Upper lobe of right lung (tissue), 1 donor: ENCODE results near the gene RBBP9. TPM values are rescaled to one million over a fixed set of nuclear protein-coding genes. Genes with fewer than 3 reads are reported as not detected.

ENCODE experiments used
- ATAC-seq: fragments of 200-7000 bp; cut with Tn5 transposase; one replicate; pipeline ENCODE4 v1.9.1; 2020; ENCODE audit warnings: mild to moderate bottlenecking, moderate library complexity
- DNase-seq: peaks from one replicate; pipeline ENCODE4 v3.0.0-alpha.2; 2020
- H3K27ac ChIP-seq: fragments of 200-600 bp; one replicate; pipeline ENCODE4 v1.8.0; 2022
- H3K27me3 ChIP-seq: fragments of 200-600 bp; one replicate; pipeline ENCODE4 v1.8.0; 2022; ENCODE audit warnings: mild to moderate bottlenecking
- H3K36me3 ChIP-seq: fragments of 200-600 bp; one replicate; pipeline ENCODE4 v1.8.0; 2022
- H3K4me1 ChIP-seq: fragments of 200-600 bp; one replicate; pipeline ENCODE4 v1.8.0; 2022
- H3K4me3 ChIP-seq: fragments of 200-600 bp; one replicate; pipeline ENCODE4 v1.8.0; 2022; ENCODE audit warnings: mild to moderate bottlenecking
- H3K9me3 ChIP-seq: fragments of 200-600 bp; one replicate; pipeline ENCODE4 v1.8.0; 2022
- intact Hi-C: fragments of 100-400 bp; cut with DNase I; formaldehyde crosslinking; loops from one replicate; pipeline ENCODE4 v1.11.0; 2022
- total RNA-seq: library from RNA; stranded (reverse); fragmentation: NEBNext Ultra II Directional; extraction: Animal tissue kit (Norgen Biotek cat#: 25700); gene quantifications from one replicate; pipeline ENCODE4 v1.2.1, GENCODE V29; 2021
- TF ChIP-seq, protein P1 (sequence below): fragments of 200-600 bp; IDR thresholded peaks from one replicate; pipeline ENCODE4 v1.8.0; 2022; ENCODE audit warnings: antibody characterized with exemption
- donor health status: DM: no; HTN: yes; CAD: no; lungs with severe emphysema.

The RBBP9 gene
- total RNA-seq, 1 donor from 2014 or later, result 14.0 TPM

DNA sequence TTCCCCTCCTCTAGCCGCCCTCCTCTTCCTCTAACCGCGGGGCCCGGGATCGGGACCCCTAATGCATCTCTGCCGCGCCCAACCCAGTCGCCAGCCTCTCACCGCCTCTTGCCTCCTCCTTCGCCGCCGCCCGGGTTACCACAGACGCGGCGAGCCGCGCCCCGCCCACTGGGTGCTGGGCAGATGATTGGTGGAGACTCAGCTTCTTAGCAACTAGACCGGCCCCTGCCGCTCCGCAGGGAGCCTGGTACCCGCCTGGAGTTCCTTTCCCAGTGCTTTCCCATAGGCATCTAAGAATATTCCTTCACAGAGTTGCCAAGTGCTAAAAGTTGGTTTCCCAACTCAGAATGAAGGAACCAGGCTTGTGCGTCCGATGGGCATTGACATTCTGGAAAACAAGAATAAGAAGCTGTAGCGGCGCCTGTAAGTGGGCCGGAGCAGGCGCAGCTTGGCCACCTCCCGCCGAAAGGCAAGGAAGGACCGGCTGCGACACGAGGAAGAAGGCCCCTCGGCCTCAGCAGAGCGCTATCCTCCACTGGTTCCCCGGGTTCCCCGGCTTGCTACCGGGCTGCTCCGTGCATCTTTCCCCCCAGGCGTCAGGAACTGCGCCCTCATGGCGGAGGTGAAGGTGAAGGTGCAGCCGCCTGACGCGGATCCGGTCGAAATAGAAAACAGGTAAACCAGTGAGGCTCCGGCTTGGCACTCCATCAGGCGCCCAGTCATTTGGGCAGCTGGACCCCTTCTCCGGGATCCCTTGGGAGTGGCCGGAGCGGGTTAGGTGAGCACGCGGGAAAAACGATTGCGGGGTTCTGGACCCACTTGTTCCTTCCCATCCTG is 29.9 kb downstream of the RBBP9 start, which contains the start of the genes DZANK1 and POLR3F:
DZANK1 (minus strand) TSS at position 137 of the 837 bp plus-strand sequence. CDS start 1,672 bp downstream, outside the sequence.
POLR3F (plus strand) TSS at position 497 of the 837 bp plus-strand sequence; CDS start at position 614, 117 bp downstream.
- Histone ChIP-seq H3K27me3 (no peaks in the 10 kb centered on the region), H3K4me1 (peaks cover 16% of the 10 kb centered on the region), H3K36me3 (peaks cover 11% of the 10 kb centered on the region), H3K9me3 (no peaks in the 10 kb centered on the region), H3K27ac (peak within 1 kb of the TSS; percentile 93), H3K4me3 (peak within 1 kb of the TSS; percentile 84)
- DNase-seq (peak; percentile 98), ATAC-seq (peak; percentile 100)
- TF ChIP-seq, protein P1, sequence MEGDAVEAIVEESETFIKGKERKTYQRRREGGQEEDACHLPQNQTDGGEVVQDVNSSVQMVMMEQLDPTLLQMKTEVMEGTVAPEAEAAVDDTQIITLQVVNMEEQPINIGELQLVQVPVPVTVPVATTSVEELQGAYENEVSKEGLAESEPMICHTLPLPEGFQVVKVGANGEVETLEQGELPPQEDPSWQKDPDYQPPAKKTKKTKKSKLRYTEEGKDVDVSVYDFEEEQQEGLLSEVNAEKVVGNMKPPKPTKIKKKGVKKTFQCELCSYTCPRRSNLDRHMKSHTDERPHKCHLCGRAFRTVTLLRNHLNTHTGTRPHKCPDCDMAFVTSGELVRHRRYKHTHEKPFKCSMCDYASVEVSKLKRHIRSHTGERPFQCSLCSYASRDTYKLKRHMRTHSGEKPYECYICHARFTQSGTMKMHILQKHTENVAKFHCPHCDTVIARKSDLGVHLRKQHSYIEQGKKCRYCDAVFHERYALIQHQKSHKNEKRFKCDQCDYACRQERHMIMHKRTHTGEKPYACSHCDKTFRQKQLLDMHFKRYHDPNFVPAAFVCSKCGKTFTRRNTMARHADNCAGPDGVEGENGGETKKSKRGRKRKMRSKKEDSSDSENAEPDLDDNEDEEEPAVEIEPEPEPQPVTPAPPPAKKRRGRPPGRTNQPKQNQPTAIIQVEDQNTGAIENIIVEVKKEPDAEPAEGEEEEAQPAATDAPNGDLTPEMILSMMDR, result no peak
- intact Hi-C loops, result no loop called here

DNA sequence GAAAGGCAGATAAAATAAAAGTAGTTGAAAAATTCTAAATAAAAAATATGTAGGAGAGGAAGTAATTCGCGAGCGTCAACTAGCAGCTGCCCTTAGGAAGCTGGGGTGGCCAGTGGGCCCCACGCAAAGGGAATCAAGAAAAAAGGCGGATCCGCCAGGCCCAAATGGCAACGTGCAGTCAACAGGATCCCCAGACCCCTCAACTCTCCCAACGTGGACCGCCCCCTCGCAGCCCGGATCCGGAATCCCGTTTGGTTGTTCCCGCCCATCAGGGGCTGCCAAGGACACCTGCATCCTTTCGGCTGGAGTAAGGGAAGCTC is 30.5 kb downstream of the RBBP9 start:
- peaks cover 11% of the 10 kb centered on the region for H3K36me3 ChIP-seq
- intact Hi-C loops, result no loop called here
- peaks cover 16% of the 10 kb centered on the region for H3K4me1 ChIP-seq
- H3K9me3 ChIP-seq, result no peaks in the 10 kb centered on the region
- ATAC-seq (peak; percentile 62), DNase-seq (no peak)
- peak overlapping the region; percentile 84 for H3K4me3 ChIP-seq
- H3K27ac ChIP-seq, result peak overlapping the region; percentile 93
- TF ChIP-seq, protein P1, result no peak
- no peaks in the 10 kb centered on the region for H3K27me3 ChIP-seq

DNA sequence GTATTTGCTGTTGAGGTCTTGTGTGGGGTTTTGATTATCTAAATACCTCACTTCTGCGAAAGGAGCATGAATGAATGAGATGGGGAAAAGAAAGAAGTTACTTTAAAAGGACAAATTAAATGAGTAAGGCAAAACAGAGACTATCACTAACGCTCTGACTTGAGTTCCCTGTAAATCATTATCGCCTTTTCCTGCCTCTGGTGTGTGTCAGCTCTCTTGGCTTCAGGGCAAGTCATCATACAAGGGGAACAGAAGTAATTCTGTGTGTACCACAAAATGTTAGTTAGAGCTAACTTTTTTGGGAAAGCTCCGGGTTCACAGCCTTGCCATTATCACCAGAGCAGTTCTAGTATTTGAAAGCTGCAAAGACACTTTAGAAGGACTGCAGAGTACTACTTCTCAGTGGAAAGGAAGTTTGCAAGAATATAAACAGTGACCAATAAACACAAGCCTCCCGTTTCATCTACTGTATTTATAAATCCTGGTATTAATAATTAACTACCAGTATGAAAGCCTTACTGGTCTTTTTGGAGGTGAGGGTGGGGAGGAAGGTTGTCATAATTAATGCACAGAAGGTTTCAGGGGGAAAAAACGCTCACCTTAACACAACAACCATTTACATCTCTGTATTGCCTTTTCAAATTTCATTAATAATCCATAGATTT is 31.4 kb downstream of the RBBP9 start:
- Histone ChIP-seq H3K4me1 (peaks cover 16% of the 10 kb centered on the region), H3K27me3 (no peaks in the 10 kb centered on the region), H3K4me3 (no peak overlapping the region), H3K9me3 (no peaks in the 10 kb centered on the region), H3K27ac (no peak overlapping the region), H3K36me3 (peaks cover 11% of the 10 kb centered on the region)
- DNase-seq (no peak), ATAC-seq (no peak)
- intact Hi-C loops, result no loop called here
- TF ChIP-seq, protein P1, result no peak

DNA sequence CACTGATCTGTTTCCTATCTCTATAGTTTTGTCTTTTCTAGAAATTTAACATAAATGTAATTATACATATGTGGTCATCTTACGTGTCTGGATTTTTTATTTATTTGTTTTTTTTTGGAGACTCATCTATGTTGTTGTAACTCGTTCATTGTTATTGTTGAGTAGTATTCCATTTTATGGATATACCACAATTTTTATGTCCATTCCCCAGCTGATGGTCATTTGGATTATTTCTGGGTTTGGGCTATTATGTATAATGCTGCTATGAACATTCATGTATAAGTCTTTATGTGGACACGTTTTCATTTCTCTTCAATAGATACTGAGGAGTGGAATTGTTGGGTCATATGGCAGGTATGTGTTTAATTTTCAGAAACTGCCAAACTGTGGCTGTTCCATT is 40.4 kb downstream of the RBBP9 start:
- ATAC-seq (no peak), DNase-seq (no peak)
- no peak overlapping the region for H3K4me3 ChIP-seq
- H3K36me3 ChIP-seq, result no peaks in the 10 kb centered on the region
- no peaks in the 10 kb centered on the region for H3K9me3 ChIP-seq
- H3K27me3 ChIP-seq, result no peaks in the 10 kb centered on the region
- H3K4me1 ChIP-seq, result no peaks in the 10 kb centered on the region
- TF ChIP-seq, protein P1, result no peak
- intact Hi-C loops, result no loop called here
- no peak overlapping the region for H3K27ac ChIP-seq

DNA sequence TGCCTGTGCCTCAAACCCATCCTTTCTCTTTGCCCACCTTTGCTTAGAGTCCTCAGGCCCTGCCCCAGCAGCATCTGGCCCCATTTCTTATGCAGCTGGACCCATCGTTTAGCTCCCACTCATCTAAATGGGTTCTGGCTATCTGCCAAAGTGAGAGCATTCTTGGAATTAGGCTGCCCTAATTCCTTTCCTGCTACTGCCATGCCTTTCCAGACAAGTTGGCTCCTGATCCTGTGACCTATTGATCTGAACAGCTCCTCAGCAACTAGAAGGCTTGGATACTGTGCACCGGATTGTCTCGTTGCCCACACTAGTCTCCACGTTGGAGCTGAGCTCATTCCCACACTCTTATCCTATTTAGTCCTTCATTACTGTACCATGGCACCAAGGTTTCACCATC is 53.1 kb downstream of the RBBP9 start:
- Histone ChIP-seq H3K4me3 (no peak overlapping the region), H3K27ac (no peak overlapping the region), H3K36me3 (no peaks in the 10 kb centered on the region), H3K4me1 (no peaks in the 10 kb centered on the region), H3K27me3 (no peaks in the 10 kb centered on the region), H3K9me3 (no peaks in the 10 kb centered on the region)
- ATAC-seq, result no peak
- intact Hi-C loops, result no loop called here
- TF ChIP-seq, protein P1, result no peak
- DNase-seq, result no peak
